NCI-H524 (cell line): ENCODE results near the gene OGDH.

Experiments used
- DNase-seq, 2 experiments: peaks; one replicate each; lab custom pipeline; 2025; lab: John Stamatoyannopoulos, UW

OGDH gene

DNA sequence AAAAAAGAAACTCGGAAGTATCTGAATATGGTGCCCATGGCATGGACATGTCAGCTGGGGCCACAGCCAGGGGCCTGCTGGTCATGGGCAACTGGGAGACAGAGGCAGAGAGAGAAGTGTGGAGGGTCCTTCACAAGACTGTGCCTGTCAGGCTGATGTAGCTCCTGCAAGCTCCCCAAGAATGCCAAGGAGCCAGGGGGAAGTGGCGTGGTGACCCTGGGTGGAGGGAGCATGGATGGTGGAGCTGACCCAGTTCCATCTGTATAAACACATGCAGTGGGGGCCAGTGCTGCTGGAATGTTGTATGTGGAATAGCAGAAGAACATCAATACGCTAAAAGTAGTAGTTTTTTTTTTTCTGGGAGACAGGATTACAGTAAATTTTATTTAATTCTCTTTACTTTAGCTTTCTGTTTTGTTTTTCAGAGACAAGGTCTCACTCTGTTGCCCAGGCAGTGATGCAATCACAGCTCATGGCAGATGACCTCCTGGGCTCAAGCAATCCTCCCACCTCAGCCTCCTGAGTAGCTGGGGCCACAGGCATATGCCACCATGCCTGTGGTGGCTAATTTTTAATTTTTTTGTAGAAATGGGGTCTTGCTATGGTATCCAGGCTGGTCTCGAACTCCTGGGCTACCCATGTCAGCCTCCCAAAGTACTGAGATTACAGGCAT, 131.8 kb downstream of the OGDH start:
- no peak for DNase-seq

DNA sequence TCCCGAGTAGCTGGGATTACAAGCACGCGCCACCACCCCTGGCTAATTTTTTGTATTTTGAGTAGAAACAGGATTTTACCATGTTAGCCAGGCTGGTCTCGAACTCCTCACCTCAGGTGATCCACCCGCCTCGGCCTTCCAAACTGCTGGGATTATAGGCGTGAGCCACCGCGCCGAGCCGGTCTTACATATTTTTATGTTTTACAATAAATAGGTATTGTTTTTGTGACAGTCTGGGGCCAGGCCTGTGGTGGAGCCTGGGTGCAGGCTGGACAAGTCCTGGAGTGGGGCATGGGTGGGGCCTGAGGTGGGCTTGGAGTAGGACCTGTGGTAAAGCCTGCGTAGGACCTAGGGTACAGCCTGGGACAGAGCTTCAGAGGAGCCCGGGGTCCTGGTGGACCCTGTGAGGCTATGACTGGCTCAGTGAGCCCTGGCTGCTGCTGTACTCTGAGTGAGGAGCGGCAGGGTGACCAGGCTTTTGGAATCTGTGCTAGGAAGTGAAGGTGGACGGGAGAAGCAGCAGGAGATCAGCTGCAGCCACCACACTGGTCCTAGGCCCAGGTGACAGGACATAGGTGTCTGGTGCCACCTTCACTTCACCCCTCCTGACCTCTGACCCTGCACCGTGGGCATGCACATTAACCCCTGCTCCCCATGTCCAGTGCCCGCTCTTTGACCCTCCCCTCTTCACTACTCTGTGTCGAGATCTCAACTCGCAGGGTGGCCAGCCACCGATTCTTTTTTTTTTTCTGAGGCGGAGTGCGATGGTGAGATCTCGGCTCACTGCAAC, 132.6 kb downstream of the OGDH start:
- DNase-seq, result no peak

DNA sequence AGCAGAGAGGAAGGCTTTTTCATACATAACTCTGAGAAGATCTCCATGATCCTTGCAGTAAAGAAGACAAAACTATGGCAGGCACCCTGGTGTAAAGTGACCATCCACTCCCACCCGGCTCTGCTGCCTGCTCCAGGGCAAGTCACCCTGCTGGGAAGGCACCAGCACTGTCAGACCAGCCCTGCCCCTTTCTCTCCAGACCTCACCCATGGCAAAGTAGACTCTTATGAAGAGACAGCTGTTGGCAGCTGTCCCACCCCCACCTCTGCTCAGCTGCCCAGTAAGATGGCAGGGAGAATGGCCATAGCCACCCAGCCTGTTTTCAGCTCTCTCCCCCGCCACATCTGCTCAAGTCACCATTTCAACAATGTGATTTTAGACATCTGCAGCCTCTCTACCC, 133.6 kb downstream of the OGDH start:
- DNase-seq, result no peak

DNA sequence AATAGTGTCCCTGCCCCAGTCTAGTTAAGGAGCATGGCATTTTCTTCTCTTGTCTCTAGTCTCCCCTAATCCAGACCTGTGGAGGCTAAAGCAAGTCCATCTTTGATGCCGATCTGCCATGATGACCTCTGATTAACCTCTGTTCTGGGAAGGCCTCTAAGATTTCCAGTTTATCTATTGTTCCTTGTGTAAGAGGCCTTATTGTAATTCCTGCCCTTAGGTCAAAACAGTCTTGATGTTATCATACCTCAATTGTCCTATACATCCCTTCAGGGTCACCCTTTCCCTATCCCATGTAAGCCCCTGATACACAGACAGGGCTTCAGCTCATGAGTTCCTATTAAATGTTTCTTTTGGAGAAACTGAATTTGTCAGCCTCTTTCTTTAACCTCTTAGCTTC, 137.3 kb downstream of the OGDH start:
- DNase-seq, result no peak

GRCh38 chr7:44748045-44748947, 141.9 kb downstream of the OGDH start, which contains the start of gene ZMIZ2:
TSS of gene ZMIZ2 (plus strand) at chr7:44748847. CDS start at chr7:44756250, 7,403 bp downstream.
- peak; percentile 73 to 85 for DNase-seq

DNA sequence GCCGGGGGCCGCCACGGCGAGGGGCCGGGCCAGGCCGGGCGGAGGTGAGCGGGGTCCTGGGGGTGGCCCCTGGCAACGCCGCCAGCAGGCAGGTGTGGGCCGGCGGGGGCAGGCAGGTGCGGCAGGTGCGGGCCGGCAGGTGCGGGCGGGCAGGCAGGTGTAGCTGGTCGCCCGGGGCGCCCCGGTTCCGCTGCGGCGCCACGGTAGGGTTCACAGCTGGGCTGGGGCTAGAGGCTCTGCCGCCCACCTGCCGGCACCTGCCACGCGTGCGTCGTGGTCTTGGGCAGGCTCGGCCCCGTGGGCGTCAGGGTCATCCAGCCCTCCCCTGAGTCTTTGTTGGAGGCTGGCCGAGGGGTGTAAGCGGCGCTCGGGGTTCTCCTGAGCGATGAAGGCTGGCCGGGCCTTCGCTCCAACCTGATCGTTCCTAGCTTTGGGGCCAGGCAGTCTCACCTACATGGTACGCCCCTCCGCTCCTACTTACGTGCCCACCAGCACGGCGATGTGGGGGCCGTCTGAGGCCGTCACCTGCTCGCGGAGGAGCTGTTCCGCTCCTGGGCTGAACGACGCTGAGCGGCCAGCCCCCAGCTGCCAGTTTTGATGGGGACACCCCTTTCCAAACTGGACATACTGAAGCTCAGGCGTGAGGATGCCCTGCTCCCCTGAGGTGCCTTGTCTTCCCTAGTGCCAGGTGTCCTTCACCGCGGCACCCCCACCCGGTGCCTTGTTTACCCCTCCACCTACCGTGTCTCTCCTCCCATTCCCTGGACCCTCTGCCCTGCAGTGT, 142.7 kb downstream of the OGDH start:
- no peak for DNase-seq

GRCh38 chr7:44749992-44750391, 143.6 kb downstream of the OGDH start:
- DNase-seq, result no peak

DNA sequence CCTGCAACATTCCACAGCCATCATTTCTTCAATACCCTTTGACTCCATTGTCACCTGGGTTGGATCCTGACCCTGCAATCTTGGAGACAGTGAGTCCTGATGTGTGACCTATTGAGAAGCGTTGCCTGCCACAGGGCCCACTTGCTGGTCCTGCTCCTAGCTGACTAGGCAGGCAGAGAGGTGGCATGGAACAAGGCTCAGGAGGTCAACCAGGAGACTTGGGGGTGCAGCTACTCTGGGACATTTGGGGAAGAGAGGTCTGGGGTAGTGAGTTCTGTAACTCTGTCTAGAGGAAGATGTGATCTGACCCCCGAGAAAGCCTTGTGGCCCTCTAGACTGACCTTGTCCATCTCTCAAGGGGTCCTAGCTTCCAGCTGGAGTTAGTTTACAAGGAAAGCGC, 144.0 kb downstream of the OGDH start:
- no peak for DNase-seq

DNA sequence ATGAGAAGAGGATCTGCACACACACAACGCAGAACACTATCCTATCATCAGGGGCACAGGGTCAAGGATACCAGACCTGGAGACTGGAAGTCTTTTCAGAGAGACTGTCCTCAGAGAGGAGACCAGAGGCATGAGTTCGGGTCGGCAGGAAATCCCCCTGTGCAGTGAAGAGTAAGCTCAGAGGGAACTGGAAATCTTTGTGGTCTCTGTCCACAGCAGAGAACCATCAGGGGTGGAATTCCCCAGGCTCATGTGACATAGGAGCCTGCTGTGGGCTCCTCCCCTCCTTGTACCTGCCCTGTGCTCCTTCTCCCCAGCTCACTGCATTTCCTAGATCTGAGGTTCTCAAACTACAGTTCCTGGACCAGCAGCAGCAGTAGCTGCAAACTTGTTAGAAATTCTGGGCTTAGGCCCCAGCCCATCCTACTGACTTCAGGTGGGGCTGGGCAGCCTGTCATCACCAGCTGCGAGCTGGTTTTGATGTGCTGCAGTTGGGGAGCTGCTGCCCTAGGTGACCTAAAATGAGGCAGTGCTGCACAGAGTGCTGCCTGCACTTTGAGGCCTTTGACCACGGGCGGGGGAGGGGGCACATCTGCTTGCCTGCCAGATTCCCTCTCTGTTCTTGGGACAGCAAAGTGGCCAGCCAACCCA, 144.6 kb downstream of the OGDH start:
- DNase-seq, result peak in 1 of 2 experiments; percentile 7

- no peak for DNase-seq
Measured at GRCh38 chr7:44752822-44753221, 146.4 kb downstream of the OGDH start.

GRCh38 chr7:44754802-44755697, 148.6 kb downstream of the OGDH start:
- no peak for DNase-seq

GRCh38 chr7:44755698-44756627, 149.5 kb downstream of the OGDH start:
- no peak for DNase-seq

DNA sequence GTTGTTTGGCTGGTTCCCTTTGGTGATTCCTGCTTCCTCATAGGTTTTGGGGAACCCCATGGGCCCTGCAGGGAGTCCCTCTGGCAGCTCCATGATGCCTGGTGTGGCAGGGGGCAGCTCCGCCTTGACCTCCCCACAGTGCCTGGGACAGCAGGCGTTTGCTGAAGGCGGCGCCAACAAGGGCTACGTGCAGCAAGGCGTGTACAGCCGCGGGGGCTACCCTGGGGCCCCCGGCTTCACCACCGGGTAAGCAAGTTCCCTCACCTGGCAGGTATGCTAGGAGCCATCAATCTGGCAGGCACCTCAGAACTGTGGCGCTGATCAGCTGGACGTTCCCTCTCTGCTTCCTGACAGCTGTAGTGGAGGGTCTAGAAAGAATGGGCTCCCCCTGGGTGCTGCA, 150.5 kb downstream of the OGDH start:
- DNase-seq, result no peak

- DNase-seq, result no peak
Measured at GRCh38 chr7:44757311-44757710, 150.9 kb downstream of the OGDH start.

- no peak for DNase-seq
Measured at GRCh38 chr7:44757739-44758138, 151.3 kb downstream of the OGDH start.
